Esophagus squamous epithelium (tissue), 4 donors: ENCODE results near the gene SUPT20HL1.

ENCODE experiments used
- POLR2A ChIP-seq, 4 donors: fragments of 450-650 bp; IDR thresholded peaks; one replicate each; pipeline ENCODE4 v1.6.1; 2017; ENCODE audit warnings: antibody characterized with exemption in 4 of 4, mild to moderate bottlenecking in 4 of 4, moderate library complexity in 3 of 4
- TF ChIP-seq, protein P1 (sequence below), 6 experiments: fragments of 450-650 bp in 4 of 6; fragments of 200-600 bp in 2 of 6; sonication (generic) in 2 of 6; IDR thresholded peaks; one replicate each; pipeline ENCODE4 v1.5.1; 2016 to 2019; ENCODE audit warnings: antibody characterized with exemption in 6 of 6, mild to moderate bottlenecking in 4 of 6, moderate library complexity in 4 of 6

DNA sequence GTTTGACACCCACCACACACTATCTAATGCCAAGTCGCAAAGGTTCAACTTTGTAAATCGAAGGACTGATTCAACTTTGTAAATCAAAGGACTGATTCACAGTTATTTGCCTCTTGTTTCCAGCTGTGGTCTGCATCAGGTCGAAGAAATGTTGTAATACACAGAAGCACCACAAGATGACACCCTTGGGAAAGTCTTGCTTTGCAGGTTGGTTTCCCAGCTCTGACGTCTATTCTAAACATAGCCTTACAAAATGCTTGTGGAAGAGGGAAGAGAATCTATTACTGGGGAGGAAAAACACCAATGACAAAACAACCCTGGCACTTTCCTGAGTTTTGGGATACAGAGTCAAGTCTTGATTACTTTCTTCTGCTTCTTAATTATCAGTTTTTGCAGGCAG lies 35.3 kb downstream of the SUPT20HL1 start:
- TF ChIP-seq, protein P1, sequence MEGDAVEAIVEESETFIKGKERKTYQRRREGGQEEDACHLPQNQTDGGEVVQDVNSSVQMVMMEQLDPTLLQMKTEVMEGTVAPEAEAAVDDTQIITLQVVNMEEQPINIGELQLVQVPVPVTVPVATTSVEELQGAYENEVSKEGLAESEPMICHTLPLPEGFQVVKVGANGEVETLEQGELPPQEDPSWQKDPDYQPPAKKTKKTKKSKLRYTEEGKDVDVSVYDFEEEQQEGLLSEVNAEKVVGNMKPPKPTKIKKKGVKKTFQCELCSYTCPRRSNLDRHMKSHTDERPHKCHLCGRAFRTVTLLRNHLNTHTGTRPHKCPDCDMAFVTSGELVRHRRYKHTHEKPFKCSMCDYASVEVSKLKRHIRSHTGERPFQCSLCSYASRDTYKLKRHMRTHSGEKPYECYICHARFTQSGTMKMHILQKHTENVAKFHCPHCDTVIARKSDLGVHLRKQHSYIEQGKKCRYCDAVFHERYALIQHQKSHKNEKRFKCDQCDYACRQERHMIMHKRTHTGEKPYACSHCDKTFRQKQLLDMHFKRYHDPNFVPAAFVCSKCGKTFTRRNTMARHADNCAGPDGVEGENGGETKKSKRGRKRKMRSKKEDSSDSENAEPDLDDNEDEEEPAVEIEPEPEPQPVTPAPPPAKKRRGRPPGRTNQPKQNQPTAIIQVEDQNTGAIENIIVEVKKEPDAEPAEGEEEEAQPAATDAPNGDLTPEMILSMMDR (IDR thresholded peaks at IDR 0.05) = peak; percentile 56 to 80 (median 73)
- TF ChIP-seq POLR2A (IDR thresholded peaks at IDR 0.05) = no peak
